ENCODE data around the gene IFITM1.
"Not testable (repeated sequence)": the region's sequence is repeated elsewhere in the genome, so short reads cannot be mapped to it uniquely, and the experiment has no call there.

The IFITM1 gene

GRCh38 chr11:284105-285020 is 29.5 kb upstream of the IFITM1 start:
- no peak overlapping the region for H3K27ac ChIP-seq (ENCODE audit: low read length)
- H3K4me1 ChIP-seq (ENCODE audit: control insufficient read depth in 1 of 2, insufficient read depth in 2 of 2, low read length in 2 of 2), result peaks cover 0 to 31% of the 10 kb centered on the region in 2 donors
- peaks cover 34% of the 10 kb centered on the region for H3K27me3 ChIP-seq (ENCODE audit: low read depth, low read length)

DNA sequence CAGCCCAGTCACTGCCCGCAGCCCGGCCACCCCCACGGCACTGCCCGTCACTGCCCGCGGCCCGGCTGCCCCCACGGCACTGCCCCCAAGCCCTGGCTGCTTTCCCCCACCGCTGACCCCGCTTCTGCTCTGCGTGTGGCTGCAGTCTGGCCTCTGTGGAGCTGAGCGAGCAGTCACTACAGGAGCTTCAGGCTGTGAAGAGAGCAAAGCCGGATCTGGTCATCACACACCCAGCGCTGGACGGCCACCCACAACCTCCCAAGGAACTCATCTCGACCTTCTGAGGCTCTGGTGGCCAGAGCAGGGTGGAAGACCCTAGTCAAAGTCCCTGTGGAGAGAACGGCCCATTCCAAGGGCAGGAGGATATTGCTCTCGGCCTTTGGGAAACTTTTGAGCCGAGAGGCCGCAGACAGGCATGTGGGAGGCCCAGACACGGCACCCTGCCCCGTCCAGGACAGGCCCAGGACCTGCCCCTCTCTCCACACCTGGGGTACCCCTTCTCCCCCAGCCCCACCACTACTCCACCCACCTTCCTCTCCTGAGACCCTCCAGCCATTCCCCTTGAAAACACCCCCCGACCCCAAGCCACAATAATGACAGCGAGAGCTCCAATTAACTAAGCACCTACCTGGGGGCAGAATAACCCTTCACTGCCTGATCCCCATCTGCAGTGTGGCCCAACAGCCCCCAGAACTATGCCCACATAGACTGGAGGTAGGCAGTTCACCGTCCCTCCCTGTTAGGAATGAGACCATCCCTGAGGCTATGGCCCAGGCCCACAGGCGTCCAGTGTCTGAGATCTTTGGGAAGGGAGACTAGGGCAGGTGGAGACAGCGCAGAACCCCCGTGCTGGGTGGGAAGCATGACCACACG is 28.6 kb upstream of the IFITM1 start:
- H3K27ac ChIP-seq (ENCODE audit: low read length), result no peak overlapping the region
- H3K4me1 ChIP-seq (ENCODE audit: control insufficient read depth in 1 of 2, insufficient read depth in 2 of 2, low read length in 2 of 2), result peaks cover 0 to 27% of the 10 kb centered on the region in 2 donors
- H3K27me3 ChIP-seq (ENCODE audit: low read depth, low read length), result peaks cover 28% of the 10 kb centered on the region
- H3K36me3 ChIP-seq (ENCODE audit: control insufficient read depth in 1 of 2, insufficient read depth in 2 of 2, low read length in 2 of 2), result no peaks in the 10 kb centered on the region
- no peak overlapping the region for H3K4me3 ChIP-seq (ENCODE audit: low read depth in 1 of 2, low read length in 2 of 2)
- no peaks in the 10 kb centered on the region for H3K9me3 ChIP-seq (ENCODE audit: control insufficient read depth in 1 of 2, low read length in 2 of 2)

More at GRCh38 chr11:284105-285020, 29.5 kb upstream of the IFITM1 start:
- no peaks in the 10 kb centered on the region for H3K9me3 ChIP-seq (ENCODE audit: control insufficient read depth in 1 of 2, low read length in 2 of 2)
- no peaks in the 10 kb centered on the region for H3K36me3 ChIP-seq (ENCODE audit: control insufficient read depth in 1 of 2, insufficient read depth in 2 of 2, low read length in 2 of 2)
- H3K4me3 ChIP-seq (ENCODE audit: low read depth in 1 of 2, low read length in 2 of 2), result no peak overlapping the region

DNA sequence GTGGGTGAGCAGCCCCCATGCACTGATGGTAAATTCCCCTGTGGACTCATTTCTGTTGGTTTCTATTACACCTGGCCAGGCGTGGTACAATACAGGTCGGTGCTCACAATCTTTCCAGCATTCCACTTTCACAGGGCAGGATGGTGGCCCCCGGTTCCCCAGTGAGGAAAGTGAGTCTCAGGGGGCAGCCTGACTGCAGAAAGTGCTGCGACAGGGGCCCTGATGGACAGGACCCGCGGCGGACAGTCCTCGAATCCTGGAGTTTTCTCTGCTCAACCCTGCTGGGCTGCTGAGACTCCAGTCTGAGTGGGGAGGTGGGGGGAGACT is 28.0 kb upstream of the IFITM1 start:
- H3K9me3 ChIP-seq (ENCODE audit: control insufficient read depth in 1 of 2, low read length in 2 of 2), result no peaks in the 10 kb centered on the region
- H3K27ac ChIP-seq (ENCODE audit: low read length), result no peak overlapping the region
- peaks cover 22% of the 10 kb centered on the region for H3K27me3 ChIP-seq (ENCODE audit: low read depth, low read length)
- no peaks in the 10 kb centered on the region for H3K36me3 ChIP-seq (ENCODE audit: control insufficient read depth in 1 of 2, insufficient read depth in 2 of 2, low read length in 2 of 2)
- H3K4me1 ChIP-seq (ENCODE audit: control insufficient read depth in 1 of 2, insufficient read depth in 2 of 2, low read length in 2 of 2), result peaks cover 0 to 21% of the 10 kb centered on the region in 2 donors
- no peak overlapping the region for H3K4me3 ChIP-seq (ENCODE audit: low read depth in 1 of 2, low read length in 2 of 2)

GRCh38 chr11:286977-287820 is 26.6 kb upstream of the IFITM1 start:
- not testable (repeated sequence) for H3K9me3 ChIP-seq (ENCODE audit: control insufficient read depth in 1 of 2, low read length in 2 of 2); H3K36me3 ChIP-seq (ENCODE audit: control insufficient read depth in 1 of 2, insufficient read depth in 2 of 2, low read length in 2 of 2); H3K27me3 ChIP-seq (ENCODE audit: low read depth, low read length)
- Histone ChIP-seq H3K4me1 (ENCODE audit: control insufficient read depth in 1 of 2, insufficient read depth in 2 of 2, low read length in 2 of 2) (peaks cover 0 to 13% of the 10 kb centered on the region in 2 donors), H3K27ac (ENCODE audit: low read length) (peak overlapping the region; percentile 72), H3K4me3 (ENCODE audit: low read depth in 1 of 2, low read length in 2 of 2) (peak overlapping the region in 1 of 2 donors; percentile 73)

GRCh38 chr11:287821-288477 is 25.9 kb upstream of the IFITM1 start:
- Histone ChIP-seq H3K36me3 (ENCODE audit: control insufficient read depth in 1 of 2, insufficient read depth in 2 of 2, low read length in 2 of 2) (no peaks in the 10 kb centered on the region), H3K27me3 (ENCODE audit: low read depth, low read length) (peaks cover 1% of the 10 kb centered on the region), H3K9me3 (ENCODE audit: control insufficient read depth in 1 of 2, low read length in 2 of 2) (no peaks in the 10 kb centered on the region), H3K4me3 (ENCODE audit: low read depth in 1 of 2, low read length in 2 of 2) (peak overlapping the region; percentile 52 to 73), H3K4me1 (ENCODE audit: control insufficient read depth in 1 of 2, insufficient read depth in 2 of 2, low read length in 2 of 2) (peaks cover 0 to 13% of the 10 kb centered on the region in 2 donors), H3K27ac (ENCODE audit: low read length) (peak overlapping the region; percentile 72)

DNA sequence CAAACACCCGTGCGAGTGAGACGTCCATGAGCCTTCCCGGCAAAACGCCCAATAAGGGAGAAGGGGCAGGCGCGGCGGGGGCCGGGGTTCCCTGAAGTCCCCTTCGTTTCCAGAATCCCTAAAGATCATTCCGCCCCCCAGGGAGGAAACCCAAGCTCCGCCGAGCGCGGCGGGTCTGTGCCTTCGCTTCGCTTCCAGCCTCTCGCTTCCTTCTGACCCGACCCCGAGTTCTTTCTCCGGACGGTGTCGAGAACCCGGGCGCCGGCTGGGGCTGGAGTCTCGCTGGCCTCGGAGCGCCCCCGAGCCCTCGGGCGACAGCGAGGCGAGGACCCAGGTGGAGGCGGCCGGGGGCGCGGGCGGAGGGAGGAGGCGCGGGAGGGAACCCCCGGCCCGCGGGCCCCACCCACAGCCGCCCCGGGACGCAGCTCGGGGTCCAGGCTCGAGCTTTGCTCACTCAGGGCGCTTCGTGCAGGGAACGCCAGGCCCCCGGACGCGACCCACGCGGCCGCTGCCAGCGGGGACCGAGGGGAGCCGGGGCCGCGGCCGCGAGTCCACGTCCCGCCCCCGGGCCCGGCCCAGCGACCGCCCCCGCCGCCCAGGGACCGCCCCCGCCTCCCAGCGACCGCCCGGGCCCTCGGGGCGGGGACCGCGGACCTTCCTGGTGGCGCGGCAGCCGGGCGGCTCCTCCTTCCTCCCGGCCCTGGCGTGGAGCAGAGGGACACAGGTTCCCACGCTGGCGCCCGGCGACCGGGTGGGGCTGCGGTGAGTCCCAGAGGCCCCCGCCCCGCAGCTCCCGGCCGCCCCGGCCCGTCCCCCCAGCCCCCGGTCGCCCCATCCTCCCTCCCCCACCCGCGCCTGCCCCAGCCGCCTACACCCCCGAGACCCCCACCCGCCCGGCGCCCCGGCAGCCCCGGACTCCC is 25.1 kb upstream of the IFITM1 start, which contains the start of gene PGGHG:
Gene PGGHG (plus strand): TSS at position 649 of the 920 bp plus-strand sequence. CDS start 691 bp downstream, outside the sequence.
- Histone ChIP-seq H3K27ac (ENCODE audit: low read length) (peak within 1 kb of the TSS; percentile 72), H3K4me1 (ENCODE audit: control insufficient read depth in 1 of 2, insufficient read depth in 2 of 2, low read length in 2 of 2) (peaks cover 0 to 13% of the 10 kb centered on the region in 2 donors)

GRCh38 chr11:289398-289711 is 24.5 kb upstream of the IFITM1 start:
- H3K27me3 ChIP-seq (ENCODE audit: low read depth, low read length), result no peaks in the 10 kb centered on the region
- H3K4me1 ChIP-seq (ENCODE audit: control insufficient read depth in 1 of 2, insufficient read depth in 2 of 2, low read length in 2 of 2), result peaks cover 0 to 13% of the 10 kb centered on the region in 2 donors
- no peak overlapping the region for H3K27ac ChIP-seq (ENCODE audit: low read length)
- peak overlapping the region in 1 of 2 donors; percentile 41 for H3K4me3 ChIP-seq (ENCODE audit: low read depth in 1 of 2, low read length in 2 of 2)
- H3K36me3 ChIP-seq (ENCODE audit: control insufficient read depth in 1 of 2, insufficient read depth in 2 of 2, low read length in 2 of 2), result peaks cover 0 to 10% of the 10 kb centered on the region in 2 donors
- H3K9me3 ChIP-seq (ENCODE audit: control insufficient read depth in 1 of 2, low read length in 2 of 2), result no peaks in the 10 kb centered on the region

More for the DNA sequence above, 25.1 kb upstream of the IFITM1 start, which contains the start of gene PGGHG:
- Histone ChIP-seq H3K4me3 (ENCODE audit: low read depth in 1 of 2, low read length in 2 of 2) (peak within 1 kb of the TSS; percentile 52 to 73), H3K9me3 (ENCODE audit: control insufficient read depth in 1 of 2, low read length in 2 of 2) (no peaks in the 10 kb centered on the region), H3K27me3 (ENCODE audit: low read depth, low read length) (no peaks in the 10 kb centered on the region), H3K36me3 (ENCODE audit: control insufficient read depth in 1 of 2, insufficient read depth in 2 of 2, low read length in 2 of 2) (peaks cover 0 to 5% of the 10 kb centered on the region in 2 donors)

- H3K4me3 ChIP-seq (ENCODE audit: low read depth in 1 of 2, low read length in 2 of 2), result peak overlapping the region in 1 of 2 donors; percentile 41
Measured at GRCh38 chr11:289712-290620, 23.9 kb upstream of the IFITM1 start.

DNA sequence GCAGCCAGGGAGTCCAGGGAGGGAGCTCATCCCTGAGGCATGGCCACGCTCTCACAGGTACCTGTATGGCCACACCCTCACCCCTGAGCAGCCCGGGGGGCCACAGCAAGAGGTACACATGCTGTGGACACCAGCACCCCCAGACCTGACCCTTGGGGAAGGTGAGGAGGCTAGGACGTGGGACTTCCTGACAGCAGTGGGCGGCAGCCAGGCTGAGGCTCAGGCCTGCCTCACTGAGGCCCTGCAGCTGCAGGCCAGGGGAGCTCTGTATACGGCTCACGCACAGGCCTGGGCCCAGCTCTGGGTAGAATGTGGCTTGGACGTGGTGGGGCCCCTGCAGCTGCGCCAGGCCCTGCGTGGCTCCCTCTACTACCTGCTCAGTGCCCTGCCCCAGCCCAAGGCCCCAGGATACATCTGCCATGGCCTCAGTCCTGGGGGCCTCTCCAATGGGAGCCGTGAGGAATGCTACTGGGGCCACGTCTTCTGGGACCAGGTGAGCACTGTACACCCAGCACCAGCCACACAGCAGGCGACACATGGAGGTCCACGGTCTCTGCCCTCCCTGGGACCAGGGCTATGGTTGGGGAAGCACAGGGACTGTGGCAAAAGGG is 23.1 kb upstream of the IFITM1 start:
- Histone ChIP-seq H3K9me3 (ENCODE audit: control insufficient read depth in 1 of 2, low read length in 2 of 2) (no peaks in the 10 kb centered on the region), H3K27me3 (ENCODE audit: low read depth, low read length) (no peaks in the 10 kb centered on the region), H3K4me3 (ENCODE audit: low read depth in 1 of 2, low read length in 2 of 2) (no peak overlapping the region), H3K4me1 (ENCODE audit: control insufficient read depth in 1 of 2, insufficient read depth in 2 of 2, low read length in 2 of 2) (peaks cover 0 to 13% of the 10 kb centered on the region in 2 donors), H3K27ac (ENCODE audit: low read length) (no peak overlapping the region), H3K36me3 (ENCODE audit: control insufficient read depth in 1 of 2, insufficient read depth in 2 of 2, low read length in 2 of 2) (peaks cover 0 to 10% of the 10 kb centered on the region in 2 donors)

More at GRCh38 chr11:289712-290620, 23.9 kb upstream of the IFITM1 start:
- H3K27me3 ChIP-seq (ENCODE audit: low read depth, low read length), result no peaks in the 10 kb centered on the region
- H3K9me3 ChIP-seq (ENCODE audit: control insufficient read depth in 1 of 2, low read length in 2 of 2), result no peaks in the 10 kb centered on the region
- H3K27ac ChIP-seq (ENCODE audit: low read length), result no peak overlapping the region
- H3K4me1 ChIP-seq (ENCODE audit: control insufficient read depth in 1 of 2, insufficient read depth in 2 of 2, low read length in 2 of 2), result peaks cover 0 to 13% of the 10 kb centered on the region in 2 donors
- peaks cover 0 to 10% of the 10 kb centered on the region in 2 donors for H3K36me3 ChIP-seq (ENCODE audit: control insufficient read depth in 1 of 2, insufficient read depth in 2 of 2, low read length in 2 of 2)

Measured in muscle layer of duodenum (tissue), 2 donors.